ENCODE measurements around the gene KCNQ1.

Gene KCNQ1

DNA sequence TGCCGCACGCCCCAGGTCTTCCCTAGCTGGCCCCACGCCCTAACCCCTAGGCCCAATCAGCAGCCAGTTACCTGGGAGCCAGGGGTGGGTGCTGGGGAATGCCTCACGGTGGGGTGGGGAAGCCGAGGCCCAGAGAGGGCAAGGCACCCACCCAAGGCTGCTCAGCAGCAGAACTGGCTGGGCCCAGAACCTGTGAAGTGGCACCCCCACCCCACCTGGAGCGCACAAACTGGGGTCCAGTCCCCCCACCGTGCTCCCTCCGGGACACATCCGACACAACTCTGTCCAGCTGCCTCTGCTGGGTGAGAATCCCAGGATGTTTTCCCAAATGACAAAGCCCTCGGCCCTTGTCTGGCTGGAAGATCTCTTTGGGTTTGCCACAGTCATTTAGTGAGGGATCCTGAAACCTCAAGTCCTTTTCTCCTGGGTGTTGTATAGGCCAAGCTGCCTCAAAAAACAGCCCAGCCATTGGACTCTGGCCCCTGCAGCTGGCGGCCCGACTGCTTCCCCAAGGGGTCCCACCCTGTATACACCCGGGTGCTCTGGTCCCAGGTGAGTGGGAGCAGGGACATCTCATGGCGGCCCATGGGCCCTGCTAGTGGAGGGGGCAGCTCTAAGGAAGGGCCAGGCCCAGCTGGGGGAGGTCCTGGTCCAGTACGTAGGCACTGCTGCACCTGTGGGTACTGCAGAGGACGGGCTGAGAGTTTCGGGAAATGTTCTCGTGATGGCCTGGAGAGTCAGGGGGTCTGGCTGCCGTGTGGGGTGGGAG lies 23.4 kb upstream of the KCNQ1 start:
- Histone ChIP-seq H4K20me1 (ENCODE audit: insufficient read depth, low read length) (no peaks in the 10 kb centered on the region), H3K36me3 (ENCODE audit: insufficient read depth, low read length) (no peaks in the 10 kb centered on the region), H3K9me3 (ENCODE audit: low read length) (no peaks in the 10 kb centered on the region), H3K4me2 (ENCODE audit: low read length) (no peak overlapping the region), H3K4me1 (ENCODE audit: insufficient read depth, low read length, severe bottlenecking) (no peaks in the 10 kb centered on the region), H3K9me2 (ENCODE audit: low read depth, low read length) (no peaks in the 10 kb centered on the region), H3K9ac (ENCODE audit: low read length) (no peak overlapping the region), H3K79me2 (ENCODE audit: insufficient read depth, low read length) (no peaks in the 10 kb centered on the region), H3K27me3 (ENCODE audit: insufficient read depth, low read length) (no peaks in the 10 kb centered on the region), H3F3A (ENCODE audit: insufficient read depth, low read length) (no peaks in the 10 kb centered on the region), H2AFZ (ENCODE audit: low read length) (no peak overlapping the region), H3K27ac (ENCODE audit: low read depth, low read length, poor library complexity, severe bottlenecking) (no peak overlapping the region), H3K4me3 (ENCODE audit: low read depth, low read length, poor library complexity, severe bottlenecking) (no peak overlapping the region)
- TF ChIP-seq CTCF (IDR thresholded peaks at IDR 0.05; ENCODE audit: low read length) = no peak
- TF ChIP-seq EZH2 (IDR thresholded peaks at IDR 0.05; ENCODE audit: borderline replicate concordance, low read length) = no peak

GRCh38 chr11:2421996-2422395 lies 22.8 kb upstream of the KCNQ1 start:
- Histone ChIP-seq H3K36me3 (ENCODE audit: insufficient read depth, low read length) (no peaks in the 10 kb centered on the region), H3F3A (ENCODE audit: insufficient read depth, low read length) (no peaks in the 10 kb centered on the region), H3K27me3 (ENCODE audit: insufficient read depth, low read length) (no peaks in the 10 kb centered on the region)

GRCh38 chr11:2422461-2423156 lies 22.2 kb upstream of the KCNQ1 start:
- Histone ChIP-seq H3K4me2 (ENCODE audit: low read length) (no peak overlapping the region), H2AFZ (ENCODE audit: low read length) (no peak overlapping the region), H3K79me2 (ENCODE audit: insufficient read depth, low read length) (no peaks in the 10 kb centered on the region), H3K9me3 (ENCODE audit: low read length) (no peaks in the 10 kb centered on the region), H3K36me3 (ENCODE audit: insufficient read depth, low read length) (no peaks in the 10 kb centered on the region), H3K27me3 (ENCODE audit: insufficient read depth, low read length) (no peaks in the 10 kb centered on the region), H3K4me1 (ENCODE audit: insufficient read depth, low read length, severe bottlenecking) (no peaks in the 10 kb centered on the region), H3K27ac (ENCODE audit: low read depth, low read length, poor library complexity, severe bottlenecking) (no peak overlapping the region), H3F3A (ENCODE audit: insufficient read depth, low read length) (no peaks in the 10 kb centered on the region), H3K9me2 (ENCODE audit: low read depth, low read length) (no peaks in the 10 kb centered on the region), H3K4me3 (ENCODE audit: low read depth, low read length, poor library complexity, severe bottlenecking) (no peak overlapping the region), H3K9ac (ENCODE audit: low read length) (no peak overlapping the region), H4K20me1 (ENCODE audit: insufficient read depth, low read length) (no peaks in the 10 kb centered on the region)
- TF ChIP-seq EZH2 (IDR thresholded peaks at IDR 0.05; ENCODE audit: borderline replicate concordance, low read length) (no peak), CTCF (IDR thresholded peaks at IDR 0.05; ENCODE audit: low read length) (no peak)

More at GRCh38 chr11:2421996-2422395, 22.8 kb upstream of the KCNQ1 start:
- H3K4me2 ChIP-seq (ENCODE audit: low read length) = no peak overlapping the region
- no peaks in the 10 kb centered on the region for H3K4me1 ChIP-seq (ENCODE audit: insufficient read depth, low read length, severe bottlenecking)
- H3K9me3 ChIP-seq (ENCODE audit: low read length) = no peaks in the 10 kb centered on the region
- no peaks in the 10 kb centered on the region for H4K20me1 ChIP-seq (ENCODE audit: insufficient read depth, low read length)
- H3K9me2 ChIP-seq (ENCODE audit: low read depth, low read length) = no peaks in the 10 kb centered on the region
- H3K4me3 ChIP-seq (ENCODE audit: low read depth, low read length, poor library complexity, severe bottlenecking) = no peak overlapping the region
- no peak overlapping the region for H3K27ac ChIP-seq (ENCODE audit: low read depth, low read length, poor library complexity, severe bottlenecking)
- no peak overlapping the region for H3K9ac ChIP-seq (ENCODE audit: low read length)
- no peak for TF ChIP-seq EZH2 (IDR thresholded peaks at IDR 0.05; ENCODE audit: borderline replicate concordance, low read length)
- TF ChIP-seq CTCF (IDR thresholded peaks at IDR 0.05; ENCODE audit: low read length) = no peak
- H2AFZ ChIP-seq (ENCODE audit: low read length) = no peak overlapping the region
- H3K79me2 ChIP-seq (ENCODE audit: insufficient read depth, low read length) = no peaks in the 10 kb centered on the region
